GM12892 (cell line): ENCODE data around the gene EEPD1.

Experiments
- POLR2A ChIP-seq: IDR thresholded peaks from 2 replicates; pipeline ENCODE4 v1.6.1; 2011; ENCODE audit warnings: low read depth, low read length, control low read depth
- POLR2AphosphoS5 ChIP-seq: IDR thresholded peaks from 2 replicates; pipeline ENCODE4 v1.6.1; 2011; ENCODE audit warnings: low read depth, low read length, control low read depth
- TAF1 ChIP-seq: IDR thresholded peaks from 2 replicates; pipeline ENCODE4 v1.6.1; 2011; ENCODE audit warnings: low read depth, mild to moderate bottlenecking, control low read depth, low read length, borderline replicate concordance

DNA sequence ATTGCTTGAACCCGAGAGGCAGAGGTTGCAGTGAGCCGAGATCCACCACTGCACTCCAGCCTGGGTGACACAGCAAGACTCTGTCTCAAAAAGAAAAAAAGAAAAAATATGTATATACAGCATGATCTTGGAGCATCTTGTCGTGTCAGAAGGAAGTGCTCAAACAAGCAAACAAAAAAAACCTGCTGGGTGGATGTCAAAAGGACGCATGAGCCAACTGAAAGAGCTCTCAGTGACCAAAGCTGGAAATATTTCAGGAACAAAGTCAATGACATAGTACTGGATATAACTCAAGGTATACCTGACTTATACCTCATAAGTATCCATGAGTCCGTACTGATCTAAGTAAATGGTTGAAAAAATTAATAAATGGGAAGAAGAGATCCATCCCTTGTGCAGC, 142.0 kb downstream of the EEPD1 start:
- TF ChIP-seq POLR2A, result no peak
- TF ChIP-seq POLR2AphosphoS5, result no peak
- TF ChIP-seq TAF1, result no peak
